Mesenchymal stem cell (in vitro differentiated cells and primary cell): Measurements from ENCODE around the gene PDCL3.
A peak's percentile ranks its signal among the peaks of the same experiment; 100 is the strongest.

Source experiments
- DNase-seq: peaks from one replicate; pipeline ENCODE4 v3.0.0-alpha.2; 2013
- H2AFZ ChIP-seq: one replicate; pipeline ENCODE4 v1.6.1; 2013; ENCODE audit warnings: low read depth, mild to moderate bottlenecking, control low read depth, inconsistent platforms, low read length, moderate library complexity
- H2AK5ac ChIP-seq: 2 replicates; pipeline ENCODE4 v1.6.1; 2013; ENCODE audit warnings: low read length, moderate library complexity, mild to moderate bottlenecking, inconsistent platforms; ENCODE audit not compliant: severe bottlenecking
- H2BK120ac ChIP-seq: one replicate; pipeline ENCODE4 v1.6.1; 2013; ENCODE audit warnings: low read depth, mild to moderate bottlenecking, inconsistent platforms, low read length, moderate library complexity
- H2BK12ac ChIP-seq, 2 experiments: one replicate each; pipeline ENCODE4 v1.6.1; 2013; ENCODE audit warnings: inconsistent platforms in 2 of 2, low read length in 2 of 2, mild to moderate bottlenecking in 2 of 2, moderate library complexity in 2 of 2, control low read depth in 1 of 2
- H2BK15ac ChIP-seq: one replicate; pipeline ENCODE4 v1.6.1; 2013; ENCODE audit warnings: mild to moderate bottlenecking, low read depth, inconsistent platforms; ENCODE audit not compliant: poor library complexity, severe bottlenecking
- H2BK5ac ChIP-seq: 2 replicates; pipeline ENCODE4 v1.6.1; 2013; ENCODE audit warnings: low read depth, mild to moderate bottlenecking, low read length, control low read depth, inconsistent platforms; ENCODE audit not compliant: poor library complexity, severe bottlenecking
- H3K14ac ChIP-seq, 2 experiments: one replicate each; pipeline ENCODE4 v1.6.1; 2013; ENCODE audit warnings: inconsistent platforms in 2 of 2, low read length in 2 of 2, control low read depth in 1 of 2, mild to moderate bottlenecking in 1 of 2, moderate library complexity in 1 of 2
- H3K18ac ChIP-seq, 2 experiments: one replicate each; pipeline ENCODE4 v1.6.1; 2013; ENCODE audit warnings: inconsistent platforms in 2 of 2, low read length in 2 of 2, control low read depth in 1 of 2, low read depth in 1 of 2, mild to moderate bottlenecking in 1 of 2
- H3K23ac ChIP-seq, 2 experiments: one replicate each; pipeline ENCODE4 v1.6.1; 2013; ENCODE audit warnings: inconsistent platforms in 2 of 2, low read length in 2 of 2, mild to moderate bottlenecking in 2 of 2, moderate library complexity in 2 of 2, control low read depth in 1 of 2
- H3K27ac ChIP-seq: 2 replicates; pipeline ENCODE4 v1.5.1; 2013; ENCODE audit warnings: mild to moderate bottlenecking, moderate library complexity, low read length, control low read depth, inconsistent platforms; ENCODE audit not compliant: poor library complexity, severe bottlenecking
- H3K27me3 ChIP-seq, 2 experiments: 2 replicates each; pipeline versions ENCODE4 v1.6.1 to v1.7.0; 2013; ENCODE audit warnings: low read length in 2 of 2, mild to moderate bottlenecking in 2 of 2, moderate library complexity in 2 of 2, control low read depth in 1 of 2, inconsistent platforms in 1 of 2; ENCODE audit not compliant: control insufficient read depth in 1 of 2, insufficient read depth in 1 of 2
- H3K36me3 ChIP-seq, 2 experiments: 2 replicates each; pipeline versions ENCODE4 v1.6.1 to v1.7.0; 2013; ENCODE audit warnings: low read length in 2 of 2, control low read depth in 1 of 2, inconsistent platforms in 1 of 2, low read depth in 1 of 2, mild to moderate bottlenecking in 1 of 2; ENCODE audit not compliant: insufficient read depth in 2 of 2, control insufficient read depth in 1 of 2
- H3K4ac ChIP-seq, 2 experiments: one replicate each; pipeline ENCODE4 v1.6.1; 2013; ENCODE audit warnings: inconsistent platforms in 2 of 2, low read length in 2 of 2, mild to moderate bottlenecking in 2 of 2, moderate library complexity in 2 of 2, control low read depth in 1 of 2, low read depth in 1 of 2
- H3K4me1 ChIP-seq: 2 replicates; pipeline ENCODE4 v1.6.1; 2013; ENCODE audit warnings: low read depth, low read length, control low read depth; ENCODE audit not compliant: control insufficient read depth, insufficient read depth
- H3K4me2 ChIP-seq: 2 replicates; pipeline ENCODE4 v1.6.1; 2013; ENCODE audit warnings: low read length, mild to moderate bottlenecking, inconsistent platforms; ENCODE audit not compliant: poor library complexity, severe bottlenecking
- H3K4me3 ChIP-seq, 2 experiments: 2 replicates each; pipeline versions ENCODE4 v1.5.1 to v1.7.0; 2013; ENCODE audit warnings: low read length in 2 of 2, mild to moderate bottlenecking in 2 of 2, control low read depth in 1 of 2, low read depth in 1 of 2; ENCODE audit not compliant: insufficient read depth in 1 of 2
- H3K79me1 ChIP-seq: replicated peaks from 2 replicates; pipeline ENCODE4 v1.6.1; 2013; ENCODE audit warnings: mild to moderate bottlenecking, control low read depth, low read length, inconsistent platforms; ENCODE audit not compliant: poor library complexity, severe bottlenecking
- H3K9ac ChIP-seq: 2 replicates; pipeline ENCODE4 v1.7.0; 2013; ENCODE audit warnings: mild to moderate bottlenecking, low read length, moderate library complexity
- H3K9me3 ChIP-seq: 2 replicates; pipeline ENCODE4 v1.7.0; 2013; ENCODE audit warnings: mild to moderate bottlenecking, low read length; ENCODE audit not compliant: control insufficient read depth
- H4K8ac ChIP-seq: one replicate; pipeline ENCODE4 v1.6.1; 2013; ENCODE audit warnings: inconsistent platforms, mild to moderate bottlenecking, low read length, moderate library complexity
- H4K91ac ChIP-seq: one replicate; pipeline ENCODE4 v1.6.1; 2013; ENCODE audit warnings: mild to moderate bottlenecking, low read length, inconsistent platforms
- WGBS: methylation state at CpG from one replicate; pipeline ENCODE4 v1.1.7; 2013; ENCODE audit warnings: mixed read lengths; 5-methylcytosine and 5-hydroxymethylcytosine counted together

The PDCL3 gene

GRCh38 chr2:100589527-100589926 is 26.7 kb downstream of the PDCL3 start:
- H3K27ac ChIP-seq: no peak overlapping the region
- H3K4me1 ChIP-seq: no peaks in the 10 kb centered on the region
- no peak overlapping the region for H2BK12ac ChIP-seq
- no peak overlapping the region for H2AK5ac ChIP-seq
- H2BK15ac ChIP-seq: no peak overlapping the region
- no peak overlapping the region for H2BK120ac ChIP-seq
- 100% methylated on average over 3 of the region's 3 CpGs for WGBS
- no peak overlapping the region for H3K9ac ChIP-seq
- no peaks in the 10 kb centered on the region for H3K9me3 ChIP-seq
- no peak overlapping the region for H3K14ac ChIP-seq
- peak overlapping the region; percentile 61 for H4K8ac ChIP-seq
- no peak overlapping the region for H2BK5ac ChIP-seq
- H2AFZ ChIP-seq: no peak overlapping the region
- H3K4me2 ChIP-seq: no peak overlapping the region
- no peaks in the 10 kb centered on the region for H3K36me3 ChIP-seq
- no peak overlapping the region for H3K4ac ChIP-seq
- H3K18ac ChIP-seq: no peak overlapping the region
- no peak for DNase-seq
- no peak overlapping the region for H3K23ac ChIP-seq
- H3K27me3 ChIP-seq: peaks cover 0 to 8% of the 10 kb centered on the region in 2 experiments
- no peak overlapping the region for H4K91ac ChIP-seq
- H3K79me1 ChIP-seq: no peaks in the 10 kb centered on the region
- H3K4me3 ChIP-seq: no peak overlapping the region

- 15% methylated on average over 1 of the region's 1 CpG for WGBS
- Histone ChIP-seq H3K27ac (no peak overlapping the region), H3K4me2 (no peak overlapping the region), H2BK5ac (no peak overlapping the region), H3K27me3 (peaks cover 0 to 14% of the 10 kb centered on the region in 2 experiments), H4K8ac (no peak overlapping the region), H3K4ac (no peak overlapping the region), H3K18ac (peak overlapping the region in 1 of 2 experiments; percentile 14), H3K4me3 (no peak overlapping the region), H2BK15ac (no peak overlapping the region), H3K23ac (no peak overlapping the region), H3K14ac (no peak overlapping the region), H2BK12ac (no peak overlapping the region), H3K79me1 (no peaks in the 10 kb centered on the region), H2AK5ac (no peak overlapping the region), H3K9ac (no peak overlapping the region), H3K4me1 (no peaks in the 10 kb centered on the region), H3K9me3 (no peaks in the 10 kb centered on the region), H2AFZ (no peak overlapping the region), H3K36me3 (no peaks in the 10 kb centered on the region), H2BK120ac (no peak overlapping the region), H4K91ac (no peak overlapping the region)
- peak; percentile 51 for DNase-seq
Measured at GRCh38 chr2:100592226-100592625, 29.4 kb downstream of the PDCL3 start.

- no peak for DNase-seq
- no peak overlapping the region for H2AFZ ChIP-seq
- H2BK120ac ChIP-seq: no peak overlapping the region
- H2BK12ac ChIP-seq: no peak overlapping the region
- no peaks in the 10 kb centered on the region for H3K79me1 ChIP-seq
- no peak overlapping the region for H2BK5ac ChIP-seq
- no peak overlapping the region for H3K18ac ChIP-seq
- H4K8ac ChIP-seq: no peak overlapping the region
- H3K27ac ChIP-seq: no peak overlapping the region
- H3K4ac ChIP-seq: no peak overlapping the region
- H3K23ac ChIP-seq: no peak overlapping the region
- no peaks in the 10 kb centered on the region for H3K36me3 ChIP-seq
- H3K14ac ChIP-seq: no peak overlapping the region
- H3K9ac ChIP-seq: no peak overlapping the region
- H2BK15ac ChIP-seq: no peak overlapping the region
- H3K27me3 ChIP-seq: peaks cover 0 to 6% of the 10 kb centered on the region in 2 experiments
- H4K91ac ChIP-seq: no peak overlapping the region
- no peak overlapping the region for H2AK5ac ChIP-seq
- WGBS: 95% methylated on average over 5 of the region's 5 CpGs
- no peaks in the 10 kb centered on the region for H3K4me1 ChIP-seq
- H3K9me3 ChIP-seq: no peaks in the 10 kb centered on the region
- H3K4me3 ChIP-seq: no peak overlapping the region
- no peak overlapping the region for H3K4me2 ChIP-seq
Measured at GRCh38 chr2:100596465-100596864, 33.7 kb downstream of the PDCL3 start.

GRCh38 chr2:100599566-100599965 is 36.8 kb downstream of the PDCL3 start:
- 96% methylated on average over 3 of the region's 3 CpGs for WGBS
- no peak overlapping the region for H3K27ac ChIP-seq
- no peak overlapping the region for H4K91ac ChIP-seq
- no peak overlapping the region for H3K9ac ChIP-seq
- no peak overlapping the region for H2AFZ ChIP-seq
- no peak overlapping the region for H2BK5ac ChIP-seq
- no peak overlapping the region for H2BK15ac ChIP-seq
- no peak overlapping the region for H3K4me2 ChIP-seq
- H3K27me3 ChIP-seq: peaks cover 0 to 6% of the 10 kb centered on the region in 2 experiments
- no peak overlapping the region for H3K18ac ChIP-seq
- H4K8ac ChIP-seq: no peak overlapping the region
- DNase-seq: no peak
- H3K4me3 ChIP-seq: no peak overlapping the region
- no peak overlapping the region for H2BK12ac ChIP-seq
- H2BK120ac ChIP-seq: no peak overlapping the region
- H3K14ac ChIP-seq: no peak overlapping the region
- no peaks in the 10 kb centered on the region for H3K36me3 ChIP-seq
- no peaks in the 10 kb centered on the region for H3K79me1 ChIP-seq
- no peak overlapping the region for H3K23ac ChIP-seq
- no peaks in the 10 kb centered on the region for H3K9me3 ChIP-seq
- no peak overlapping the region for H3K4ac ChIP-seq
- H2AK5ac ChIP-seq: no peak overlapping the region
- no peaks in the 10 kb centered on the region for H3K4me1 ChIP-seq
